Mesendoderm (in vitro differentiated cells): Measurements from ENCODE around the gene LYSMD3.
A peak's percentile ranks its signal among the peaks of the same experiment; 100 is the strongest.

Source experiments
- DNase-seq: peaks from one replicate; pipeline ENCODE4 v3.0.0; 2013
- H2AK5ac ChIP-seq: 2 replicates; pipeline ENCODE4 v1.6.1; 2013; ENCODE audit warnings: low read length, inconsistent platforms
- H2BK120ac ChIP-seq: 2 replicates; pipeline ENCODE4 v1.6.1; 2013; ENCODE audit warnings: low read depth, mild to moderate bottlenecking, low read length, moderate library complexity, mixed read lengths
- H2BK15ac ChIP-seq: replicated peaks from 2 replicates; pipeline ENCODE4 v1.6.1; 2013; ENCODE audit warnings: low read depth, mild to moderate bottlenecking, moderate library complexity
- H2BK5ac ChIP-seq: 2 replicates; pipeline ENCODE4 v1.6.1; 2013; ENCODE audit warnings: low read length, inconsistent platforms
- H3K18ac ChIP-seq: 2 replicates; pipeline ENCODE4 v1.6.1; 2013; ENCODE audit warnings: mild to moderate bottlenecking, low read length, mixed read lengths
- H3K23ac ChIP-seq: one replicate; pipeline ENCODE4 v1.6.1; 2013; ENCODE audit warnings: low read length
- H3K27ac ChIP-seq: 2 replicates; pipeline ENCODE4 v1.5.1; 2013; ENCODE audit warnings: low read depth, mild to moderate bottlenecking, inconsistent platforms, low read length, moderate library complexity
- H3K27me3 ChIP-seq: 2 replicates; pipeline ENCODE4 v1.6.1; 2013; ENCODE audit warnings: low read length, control low read depth, mild to moderate bottlenecking, inconsistent platforms; ENCODE audit not compliant: insufficient read depth, poor library complexity
- H3K36me3 ChIP-seq: 2 replicates; pipeline ENCODE4 v1.6.1; 2013; ENCODE audit warnings: low read length, inconsistent platforms; ENCODE audit not compliant: control insufficient read depth, insufficient read depth
- H3K4ac ChIP-seq: one replicate; pipeline ENCODE4 v1.6.1; 2013; ENCODE audit warnings: low read depth, mild to moderate bottlenecking, low read length, moderate library complexity
- H3K4me1 ChIP-seq: 2 replicates; pipeline ENCODE4 v1.6.1; 2013; ENCODE audit warnings: low read depth, low read length, inconsistent platforms; ENCODE audit not compliant: control insufficient read depth
- H3K4me2 ChIP-seq: 2 replicates; pipeline ENCODE4 v1.6.1; 2013; ENCODE audit warnings: low read length
- H3K4me3 ChIP-seq: 2 replicates; pipeline ENCODE4 v1.5.1; 2013; ENCODE audit warnings: mild to moderate bottlenecking, low read length
- H3K56ac ChIP-seq: one replicate; pipeline ENCODE4 v1.6.1; 2013; ENCODE audit warnings: low read length
- H3K79me1 ChIP-seq: 2 replicates; pipeline ENCODE4 v1.6.1; 2013; ENCODE audit warnings: low read length, inconsistent platforms
- H3K79me2 ChIP-seq: 2 replicates; pipeline ENCODE4 v1.6.1; 2013; ENCODE audit warnings: mild to moderate bottlenecking, low read length; ENCODE audit not compliant: control insufficient read depth, insufficient read depth
- H3K9ac ChIP-seq: 2 replicates; pipeline ENCODE4 v1.6.1; 2013; ENCODE audit warnings: low read length, inconsistent platforms
- H4K5ac ChIP-seq: one replicate; pipeline ENCODE4 v1.6.1; 2013; ENCODE audit warnings: low read length
- H4K8ac ChIP-seq: one replicate; pipeline ENCODE4 v1.6.1; 2013; ENCODE audit warnings: low read depth, mild to moderate bottlenecking, control low read depth, low read length, moderate library complexity
- WGBS: extraction: QIAGEN DNeasy Blood & Tissue Kit; methylation state at CpG from one replicate; pipeline ENCODE4 v1.1.7; 2013; ENCODE audit warnings: low lambda C conversion rate, missing lambda C conversion rate; ENCODE audit not compliant: insufficient coverage; ENCODE audit errors: extremely low coverage; 5-methylcytosine and 5-hydroxymethylcytosine counted together

Gene LYSMD3

GRCh38 chr5:90558344-90559192, 29.2 kb upstream of the LYSMD3 start, which contains the start of gene ADGRV1:
TSS of gene ADGRV1 (plus strand) at chr5:90558797. CDS start at chr5:90558896, 99 bp downstream.
- Histone ChIP-seq H2BK15ac (peak within 1 kb of the TSS; percentile 27), H2BK5ac (no peak within 1 kb of the TSS), H3K79me1 (no peaks in the 10 kb centered on the region), H3K36me3 (no peaks in the 10 kb centered on the region), H3K4me1 (no peaks in the 10 kb centered on the region), H4K8ac (no peak within 1 kb of the TSS), H3K27ac (peak within 1 kb of the TSS; percentile 13), H2AK5ac (no peak within 1 kb of the TSS), H4K5ac (no peak within 1 kb of the TSS), H3K4me2 (peak within 1 kb of the TSS; percentile 65), H3K18ac (no peak within 1 kb of the TSS), H2BK120ac (peak within 1 kb of the TSS; percentile 10), H3K4me3 (peak within 1 kb of the TSS; percentile 76), H3K79me2 (no peaks in the 10 kb centered on the region), H3K4ac (no peak within 1 kb of the TSS), H3K56ac (peak within 1 kb of the TSS; percentile 89), H3K9ac (peak within 1 kb of the TSS; percentile 78), H3K27me3 (no peaks in the 10 kb centered on the region), H3K23ac (no peak within 1 kb of the TSS)
- peak; percentile 100 for DNase-seq
- WGBS: no CpG with 5 or more reads among the region's 60 CpGs

GRCh38 chr5:90557871-90558270, 28.5 kb upstream of the LYSMD3 start:
- Histone ChIP-seq H3K23ac (no peak overlapping the region), H3K18ac (no peak overlapping the region), H4K5ac (no peak overlapping the region), H3K27ac (no peak overlapping the region), H2BK15ac (no peak overlapping the region), H3K4me1 (no peaks in the 10 kb centered on the region), H3K79me1 (no peaks in the 10 kb centered on the region), H2BK120ac (no peak overlapping the region), H3K4ac (no peak overlapping the region), H3K79me2 (no peaks in the 10 kb centered on the region), H3K4me2 (peak overlapping the region; percentile 65), H2BK5ac (no peak overlapping the region), H3K36me3 (no peaks in the 10 kb centered on the region), H3K56ac (peak overlapping the region; percentile 89), H2AK5ac (no peak overlapping the region), H3K27me3 (no peaks in the 10 kb centered on the region), H3K4me3 (peak overlapping the region; percentile 73), H4K8ac (no peak overlapping the region), H3K9ac (peak overlapping the region; percentile 78)
- no peak for DNase-seq
- WGBS: no CpG with 5 or more reads among the region's 3 CpGs

DNA sequence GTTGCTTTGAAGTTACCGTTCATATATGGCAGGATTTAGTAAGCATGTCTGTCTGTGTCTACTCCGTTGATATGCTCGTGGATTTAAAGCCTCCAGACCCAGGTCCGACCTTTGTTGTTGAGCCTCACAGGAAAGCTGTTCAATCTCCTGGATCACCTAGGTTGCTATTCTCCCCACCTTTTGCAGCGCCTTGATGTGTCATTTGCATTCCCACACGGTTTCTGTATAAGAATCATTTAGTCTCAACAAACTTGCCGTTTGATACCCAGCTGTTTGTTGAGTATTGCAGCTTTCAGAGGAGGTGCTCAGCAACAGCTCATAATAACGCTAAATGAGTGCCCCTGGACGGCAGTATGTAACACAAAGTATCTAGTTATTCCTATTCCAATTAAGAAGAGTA, 28.0 kb upstream of the LYSMD3 start:
- Histone ChIP-seq H3K18ac (no peak overlapping the region), H3K4me1 (no peaks in the 10 kb centered on the region), H2BK120ac (peak overlapping the region; percentile 10), H2BK15ac (peak overlapping the region; percentile 27), H3K4ac (no peak overlapping the region), H3K79me2 (no peaks in the 10 kb centered on the region), H4K5ac (no peak overlapping the region), H3K79me1 (no peaks in the 10 kb centered on the region), H3K4me2 (peak overlapping the region; percentile 65), H4K8ac (no peak overlapping the region), H3K36me3 (no peaks in the 10 kb centered on the region), H3K27ac (no peak overlapping the region), H3K4me3 (no peak overlapping the region), H3K27me3 (no peaks in the 10 kb centered on the region), H2BK5ac (no peak overlapping the region), H3K9ac (peak overlapping the region; percentile 78), H3K23ac (no peak overlapping the region), H2AK5ac (no peak overlapping the region), H3K56ac (peak overlapping the region; percentile 49)
- DNase-seq: no peak
- WGBS: no CpG with 5 or more reads among the region's 9 CpGs

- Histone ChIP-seq H4K5ac (no peak overlapping the region), H3K4ac (no peak overlapping the region), H3K4me3 (no peak overlapping the region), H3K27ac (no peak overlapping the region), H2BK15ac (no peak overlapping the region), H3K79me2 (no peaks in the 10 kb centered on the region), H3K23ac (no peak overlapping the region), H3K36me3 (no peaks in the 10 kb centered on the region), H3K56ac (no peak overlapping the region), H2BK5ac (no peak overlapping the region), H3K79me1 (no peaks in the 10 kb centered on the region), H2AK5ac (no peak overlapping the region), H4K8ac (no peak overlapping the region), H3K27me3 (no peaks in the 10 kb centered on the region), H3K9ac (no peak overlapping the region), H3K18ac (no peak overlapping the region), H3K4me2 (no peak overlapping the region), H3K4me1 (no peaks in the 10 kb centered on the region), H2BK120ac (no peak overlapping the region)
- DNase-seq: no peak
Measured at GRCh38 chr5:90555666-90556065, 26.3 kb upstream of the LYSMD3 start.

GRCh38 chr5:90554358-90555006, 25.1 kb upstream of the LYSMD3 start:
- Histone ChIP-seq H4K8ac (no peak overlapping the region), H2BK120ac (no peak overlapping the region), H3K27me3 (no peaks in the 10 kb centered on the region), H3K79me1 (no peaks in the 10 kb centered on the region), H3K56ac (no peak overlapping the region), H3K4me2 (no peak overlapping the region), H3K4me1 (no peaks in the 10 kb centered on the region), H2BK15ac (no peak overlapping the region), H3K4ac (no peak overlapping the region), H3K36me3 (no peaks in the 10 kb centered on the region), H3K18ac (no peak overlapping the region), H3K79me2 (no peaks in the 10 kb centered on the region), H3K23ac (no peak overlapping the region), H4K5ac (no peak overlapping the region), H3K27ac (no peak overlapping the region), H3K9ac (no peak overlapping the region), H2AK5ac (no peak overlapping the region), H2BK5ac (no peak overlapping the region), H3K4me3 (no peak overlapping the region)
- whole genome bisulfite sequencing: no CpG with 5 or more reads among the region's 4 CpGs
- DNase-seq: no peak
